SK-N-SH (cell line): ENCODE measurements around the gene PHF20. TPM values are rescaled to one million over a fixed set of nuclear protein-coding genes. Genes with fewer than 3 reads are reported as not detected.
"Not testable (repeated sequence)": the region's sequence is repeated elsewhere in the genome, so short reads cannot be mapped to it uniquely, and the experiment has no call there.

ENCODE experiments used
- CTCF ChIA-PET: fragments of 300-600, 350-600 bp; formaldehyde crosslinking; extraction: SDS; loops from one replicate; lab custom pipeline; 2021; lab: Yijun Ruan, JAX
- POLR2A ChIA-PET: fragments of 350-600 bp; sonication (Branson Sonifier 250); formaldehyde crosslinking; extraction: SDS; loops from one replicate; lab custom pipeline; 2020; ENCODE audit warnings: antibody characterized with exemption, inconsistent platforms; lab: Yijun Ruan, JAX
- DNase-seq: peaks from one replicate; pipeline ENCODE4 v3.0.0; 2012
- H2AFZ ChIP-seq: fragments of 200-600 bp; sonication (generic); 2 replicates; pipeline ENCODE4 v1.8.1; 2016; ENCODE audit warnings: antibody characterized with exemption, mild to moderate bottlenecking, low read depth
- H3F3A ChIP-seq: fragments of 200-600 bp; sonication (generic); replicated peaks from 2 replicates; pipeline ENCODE3; 2016; ENCODE audit warnings: antibody characterized with exemption, mild to moderate bottlenecking; ENCODE audit not compliant: insufficient read depth
- H3K27ac ChIP-seq, 2 experiments: fragments of 200-500 bp in 1 of 2; fragments of 200-600 bp in 1 of 2; sonication (Bioruptor generic) in 1 of 2; sonication (generic), shearing (Covaris generic) in 1 of 2; 2 replicates each; pipeline versions ENCODE4 v1.5.1 to v1.6.1; 2014 to 2016; ENCODE audit warnings: low read depth in 2 of 2, inconsistent platforms in 1 of 2, low read length in 1 of 2, mild to moderate bottlenecking in 1 of 2, mixed read lengths in 1 of 2
- H3K27me3 ChIP-seq: fragments of 200-600 bp; sonication (generic), shearing (Covaris generic); 2 replicates; pipeline ENCODE4 v1.6.1; 2016; ENCODE audit warnings: mixed run types; ENCODE audit not compliant: insufficient read depth
- H3K36me3 ChIP-seq, 2 experiments: fragments of 200-500 bp in 1 of 2; fragments of 200-600 bp in 1 of 2; sonication (Bioruptor generic) in 1 of 2; sonication (generic) in 1 of 2; replicated peaks in 1 of 2; 2 replicates each; pipeline versions ENCODE3 to v1.5.1; 2014 to 2016; ENCODE audit warnings: low read length in 1 of 2, mild to moderate bottlenecking in 1 of 2; ENCODE audit not compliant: insufficient read depth in 2 of 2, control insufficient read depth in 1 of 2
- H3K4me1 ChIP-seq, 2 experiments: fragments of 200-500 bp in 1 of 2; fragments of 200-600 bp in 1 of 2; sonication (Bioruptor generic) in 1 of 2; sonication (generic), shearing (Covaris generic) in 1 of 2; 2 replicates each; pipeline versions ENCODE4 v1.5.1 to v1.6.1; 2014 to 2016; ENCODE audit warnings: low read depth in 1 of 2, low read length in 1 of 2, mixed run types in 1 of 2; ENCODE audit not compliant: insufficient read depth in 2 of 2, control insufficient read depth in 1 of 2
- H3K4me2 ChIP-seq: fragments of 200-600 bp; sonication (generic), shearing (Covaris generic); 2 replicates; pipeline ENCODE4 v1.6.1; 2017; ENCODE audit warnings: mixed run types
- H3K4me3 ChIP-seq, 2 experiments: fragments of 200-500 bp in 1 of 2; fragments of 200-600 bp in 1 of 2; sonication (Bioruptor generic) in 1 of 2; sonication (generic), shearing (Covaris generic) in 1 of 2; 2 replicates each; pipeline versions ENCODE4 v1.5.1 to v1.8.1; 2014 to 2016; ENCODE audit warnings: low read depth in 2 of 2, inconsistent platforms in 1 of 2, low read length in 1 of 2, mild to moderate bottlenecking in 1 of 2, mixed read lengths in 1 of 2, moderate library complexity in 1 of 2
- H3K79me2 ChIP-seq: fragments of 200-600 bp; sonication (generic); 2 replicates; pipeline ENCODE4 v1.8.1; 2017; ENCODE audit warnings: mild to moderate bottlenecking; ENCODE audit not compliant: insufficient read depth
- H3K9ac ChIP-seq: fragments of 200-600 bp; sonication (generic); 2 replicates; pipeline ENCODE4 v1.6.1; 2017; ENCODE audit warnings: mixed run types
- H3K9me2 ChIP-seq: fragments of 200-600 bp; sonication (generic); 2 replicates; pipeline ENCODE4 v1.6.1; 2017; ENCODE audit warnings: mixed run types
- H3K9me3 ChIP-seq: fragments of 200-600 bp; sonication (generic); 2 replicates; pipeline ENCODE4 v1.6.1; 2017; ENCODE audit warnings: mixed run types, mild to moderate bottlenecking, moderate library complexity
- H4K20me1 ChIP-seq: fragments of 200-600 bp; sonication (generic); 2 replicates; pipeline ENCODE4 v1.6.1; 2017; ENCODE audit warnings: mild to moderate bottlenecking, mixed run types; ENCODE audit not compliant: insufficient read depth
- ELF1 ChIP-seq: IDR thresholded peaks from 2 replicates; pipeline ENCODE4 v1.4.0; 2012
- EP300 ChIP-seq, 2 experiments: IDR thresholded peaks; 2 replicates each; pipeline versions ENCODE4 v1.4.0 to v1.6.1; 2012; ENCODE audit warnings: borderline replicate concordance in 1 of 2, low read depth in 1 of 2, low read length in 1 of 2
- EZH2phosphoT487 ChIP-seq: fragments of 200-600 bp; sonication (generic); IDR thresholded peaks from 2 replicates; pipeline ENCODE4 v1.6.1; 2017; ENCODE audit warnings: low read depth, mixed run types, mild to moderate bottlenecking, antibody characterized with exemption, moderate library complexity, borderline replicate concordance
- GATA2 ChIP-seq: sonication (generic); formaldehyde crosslinking; IDR thresholded peaks from 2 replicates; pipeline ENCODE4 v1.5.0; 2020; ENCODE audit warnings: mild to moderate bottlenecking, missing genetic modification reagents
- JUND ChIP-seq: IDR thresholded peaks from 2 replicates; pipeline ENCODE4 v1.4.0; 2012
- MEF2A ChIP-seq: IDR thresholded peaks from 2 replicates; pipeline ENCODE4 v1.4.0; 2012; ENCODE audit warnings: low read depth, borderline replicate concordance
- MXI1 ChIP-seq: IDR thresholded peaks from 2 replicates; pipeline ENCODE4 v1.6.1; 2012; ENCODE audit warnings: mild to moderate bottlenecking, low read depth, low read length, improper control_type of control experiment
- USF1 ChIP-seq: IDR thresholded peaks from 2 replicates; pipeline ENCODE4 v1.4.0; 2012; ENCODE audit warnings: low read depth, borderline replicate concordance
- WGBS: methylation state at CpG from one replicate; pipeline ENCODE4 v1.1.6; 2017; ENCODE audit warnings: low lambda C conversion rate; 5-methylcytosine and 5-hydroxymethylcytosine counted together
- polyA plus RNA-seq, 3 experiments: library from polyadenylated mRNA; depleted of rRNA; stranded (reverse); fragments of >200 nt; gene quantifications; 2 replicates each; pipeline ENCODE4 v1.2.3, GENCODE V29; 2012
- TF ChIP-seq, protein P1 (sequence below): fragments of 150-350 bp; IDR thresholded peaks from 2 replicates; pipeline ENCODE4 v1.6.1; 2017; ENCODE audit warnings: antibody characterized with exemption, low read length, low read depth, borderline replicate concordance

Gene PHF20
- polyA plus RNA-seq, 1 of the 3 experiments (the other 2 are of a cell fraction): 23.8 TPM

DNA sequence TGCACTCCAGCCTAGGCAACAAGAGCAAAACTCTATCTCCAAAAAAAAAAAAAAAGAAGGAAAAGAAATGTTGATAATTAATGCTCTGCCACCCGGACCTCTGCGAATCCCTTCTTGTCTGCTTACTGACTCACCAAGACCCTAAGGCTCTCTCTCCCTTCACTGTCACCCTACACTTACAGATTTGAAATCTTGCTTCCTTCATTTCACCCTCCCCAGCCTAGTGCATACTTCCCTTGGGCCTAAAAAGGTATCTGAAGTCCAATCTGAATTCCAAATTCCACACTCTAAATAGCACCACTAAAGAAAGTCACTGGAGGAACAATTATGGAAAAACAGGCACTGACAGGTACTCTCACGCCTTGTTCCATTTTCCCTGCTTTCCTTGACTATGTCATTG, 9.4 kb upstream of the PHF20 start (continued):
- TF ChIP-seq EZH2phosphoT487: no peak

GRCh38 chr20:35764936-35765335, 6.9 kb upstream of the PHF20 start:
- DNase-seq, H2AFZ ChIP-seq, H3K4me3 ChIP-seq, H3K9me3 ChIP-seq, H3K27ac ChIP-seq, H3K4me1 ChIP-seq, H4K20me1 ChIP-seq, H3K9me2 ChIP-seq, H3K9ac ChIP-seq, H3K79me2 ChIP-seq, H3K4me2 ChIP-seq, CTCF ChIA-PET, H3K36me3 ChIP-seq, H3K27me3 ChIP-seq: not testable (repeated sequence)
- POLR2A ChIA-PET: interaction anchor here (1.2 kb wide), 1 partner anchor 23 kb away, joined by 5 read pairs; the partner anchor contains the start of gene RBM39
- H3F3A ChIP-seq: peaks cover 16% of the 10 kb centered on the region
- WGBS: 66% methylated on average over 2 of the region's 2 CpGs

GRCh38 chr20:35766843-35767242, 5.0 kb upstream of the PHF20 start:
- H3K9ac ChIP-seq: no peak overlapping the region
- no peaks in the 10 kb centered on the region for H3K9me3 ChIP-seq
- H4K20me1 ChIP-seq: no peaks in the 10 kb centered on the region
- WGBS: 67% methylated on average over 4 of the region's 4 CpGs
- H3F3A ChIP-seq: peaks cover 16% of the 10 kb centered on the region
- no peak for TF ChIP-seq MXI1
- TF ChIP-seq, protein P1, sequence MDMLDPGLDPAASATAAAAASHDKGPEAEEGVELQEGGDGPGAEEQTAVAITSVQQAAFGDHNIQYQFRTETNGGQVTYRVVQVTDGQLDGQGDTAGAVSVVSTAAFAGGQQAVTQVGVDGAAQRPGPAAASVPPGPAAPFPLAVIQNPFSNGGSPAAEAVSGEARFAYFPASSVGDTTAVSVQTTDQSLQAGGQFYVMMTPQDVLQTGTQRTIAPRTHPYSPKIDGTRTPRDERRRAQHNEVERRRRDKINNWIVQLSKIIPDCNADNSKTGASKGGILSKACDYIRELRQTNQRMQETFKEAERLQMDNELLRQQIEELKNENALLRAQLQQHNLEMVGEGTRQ: no peak
- no peak for TF ChIP-seq JUND
- no peak for TF ChIP-seq GATA2
- TF ChIP-seq EP300 (IDR thresholded peaks at IDR 0.05; ENCODE audit: borderline replicate concordance in 1 of 2, low read depth in 1 of 2, low read length in 1 of 2): no peak
- TF ChIP-seq USF1: no peak
- TF ChIP-seq ELF1: no peak
- no peak for TF ChIP-seq MEF2A
- POLR2A ChIA-PET: no interaction called here
- H3K9me2 ChIP-seq: no peaks in the 10 kb centered on the region
- no peaks in the 10 kb centered on the region for H3K79me2 ChIP-seq
- no peaks in the 10 kb centered on the region for H3K27me3 ChIP-seq
- H3K36me3 ChIP-seq: no peaks in the 10 kb centered on the region
- H3K27ac ChIP-seq: no peak overlapping the region
- H3K4me1 ChIP-seq: peaks cover 3 to 8% of the 10 kb centered on the region in 2 experiments; a peak in 2 of 4 replicates
- DNase-seq: no peak
- CTCF ChIA-PET: no interaction called here
- no peak overlapping the region for H2AFZ ChIP-seq
- no peak overlapping the region for H3K4me3 ChIP-seq
- H3K4me2 ChIP-seq: no peak overlapping the region
